ENCODE data around the gene HOXA3. TPM values are rescaled to one million over a fixed set of nuclear protein-coding genes. Genes with fewer than 3 reads are reported as not detected.

Gene HOXA3
- total RNA-seq, 1 donor from 2014 or later: 3.9 TPM

- intact Hi-C loops (cut with DNase I): loop anchor here (5.0 to 10.0 kb wide), 2 partner anchors 793 to 1311 kb away; no protein-coding TSS in a partner anchor
- H3K27ac ChIP-seq: peak within 1 kb of the TSS; percentile 99
- H3K36me3 ChIP-seq: no peaks in the 10 kb centered on the region
- H3K27me3 ChIP-seq: no peaks in the 10 kb centered on the region
- DNase-seq (ENCODE audit: extremely low spot score in 2 of 2): no peak
- peaks cover 48% of the 10 kb centered on the region for H3K4me1 ChIP-seq
- H3K9me3 ChIP-seq: no peaks in the 10 kb centered on the region
- TF ChIP-seq POLR2AphosphoS5 (IDR thresholded peaks at IDR 0.05; ENCODE audit: insufficient read depth in 1 of 2, low read depth in 1 of 2): peak; percentile 82 to 83
- TF ChIP-seq POLR2A (IDR thresholded peaks at IDR 0.05): peak in 1 of 2 donors; percentile 23
- TF ChIP-seq, protein P1, sequence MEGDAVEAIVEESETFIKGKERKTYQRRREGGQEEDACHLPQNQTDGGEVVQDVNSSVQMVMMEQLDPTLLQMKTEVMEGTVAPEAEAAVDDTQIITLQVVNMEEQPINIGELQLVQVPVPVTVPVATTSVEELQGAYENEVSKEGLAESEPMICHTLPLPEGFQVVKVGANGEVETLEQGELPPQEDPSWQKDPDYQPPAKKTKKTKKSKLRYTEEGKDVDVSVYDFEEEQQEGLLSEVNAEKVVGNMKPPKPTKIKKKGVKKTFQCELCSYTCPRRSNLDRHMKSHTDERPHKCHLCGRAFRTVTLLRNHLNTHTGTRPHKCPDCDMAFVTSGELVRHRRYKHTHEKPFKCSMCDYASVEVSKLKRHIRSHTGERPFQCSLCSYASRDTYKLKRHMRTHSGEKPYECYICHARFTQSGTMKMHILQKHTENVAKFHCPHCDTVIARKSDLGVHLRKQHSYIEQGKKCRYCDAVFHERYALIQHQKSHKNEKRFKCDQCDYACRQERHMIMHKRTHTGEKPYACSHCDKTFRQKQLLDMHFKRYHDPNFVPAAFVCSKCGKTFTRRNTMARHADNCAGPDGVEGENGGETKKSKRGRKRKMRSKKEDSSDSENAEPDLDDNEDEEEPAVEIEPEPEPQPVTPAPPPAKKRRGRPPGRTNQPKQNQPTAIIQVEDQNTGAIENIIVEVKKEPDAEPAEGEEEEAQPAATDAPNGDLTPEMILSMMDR (IDR thresholded peaks at IDR 0.05): no peak
- peak within 1 kb of the TSS; percentile 56 to 64 for H3K4me3 ChIP-seq
Measured at GRCh38 chr7:27165089-27165995, 13.0 kb upstream of the HOXA3 start, which contains the start of gene HOXA9. Gene HOXA9 (minus strand): TSS chr7:27165537. CDS start chr7:27165457, 80 bp downstream.

DNA sequence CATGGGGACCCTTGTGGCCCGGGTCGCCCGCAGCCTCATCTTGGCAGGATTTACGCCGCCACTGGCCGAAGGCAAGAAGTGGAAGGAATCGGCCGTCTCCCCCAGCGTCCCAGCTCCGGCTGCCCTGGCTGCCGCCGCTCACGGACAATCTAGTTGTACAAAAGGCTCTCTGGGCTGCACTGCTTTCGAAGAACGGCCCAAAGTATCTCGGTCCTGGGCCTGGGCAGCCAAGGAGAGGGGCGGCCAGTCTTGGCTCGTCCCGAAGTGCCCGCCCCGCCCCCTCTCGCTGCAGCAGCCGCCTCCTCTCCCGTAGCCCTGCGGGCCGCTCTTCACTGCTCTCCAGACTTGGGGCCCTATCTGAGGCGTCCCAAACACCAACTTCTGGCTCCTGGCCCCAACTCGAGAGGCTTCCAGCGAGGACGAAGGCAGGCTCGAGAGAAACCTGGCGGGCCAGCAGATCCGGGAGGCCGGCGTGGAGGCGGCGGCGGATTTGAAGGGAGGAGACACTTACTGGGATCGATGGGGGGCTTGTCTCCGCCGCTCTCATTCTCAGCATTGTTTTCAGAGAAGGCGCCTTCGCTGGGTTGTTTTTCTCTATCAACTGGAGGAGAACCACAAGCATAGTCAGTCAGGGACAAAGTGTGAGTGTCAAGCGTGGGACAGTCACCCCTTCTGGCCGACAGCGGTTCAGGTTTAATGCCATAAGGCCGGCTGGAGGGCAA is 12.1 kb upstream of the HOXA3 start:
- Histone ChIP-seq H3K4me3 (peak overlapping the region; percentile 56 to 64), H3K27me3 (no peaks in the 10 kb centered on the region), H3K4me1 (peaks cover 54% of the 10 kb centered on the region), H3K36me3 (no peaks in the 10 kb centered on the region), H3K9me3 (no peaks in the 10 kb centered on the region), H3K27ac (peak overlapping the region; percentile 99)
- DNase-seq (ENCODE audit: extremely low spot score in 2 of 2): no peak
- no peak for TF ChIP-seq POLR2AphosphoS5 (IDR thresholded peaks at IDR 0.05; ENCODE audit: insufficient read depth in 1 of 2, low read depth in 1 of 2)
- TF ChIP-seq POLR2A (IDR thresholded peaks at IDR 0.05): no peak
- TF ChIP-seq, protein P1 (IDR thresholded peaks at IDR 0.05): no peak
- intact Hi-C loops (cut with DNase I): loop anchor here (5.0 to 10.0 kb wide), 2 partner anchors 792 to 1310 kb away; no protein-coding TSS in a partner anchor

- H3K36me3 ChIP-seq: no peaks in the 10 kb centered on the region
- H3K27ac ChIP-seq: peak overlapping the region; percentile 99
- DNase-seq (ENCODE audit: extremely low spot score in 2 of 2): no peak
- no peaks in the 10 kb centered on the region for H3K9me3 ChIP-seq
- H3K4me3 ChIP-seq: peak overlapping the region; percentile 56 to 64
- intact Hi-C loops (cut with DNase I): loop anchor here (10.0 kb wide), 1 partner anchor 1309 kb away; no protein-coding TSS in a partner anchor
- H3K27me3 ChIP-seq: no peaks in the 10 kb centered on the region
- peaks cover 54% of the 10 kb centered on the region for H3K4me1 ChIP-seq
- TF ChIP-seq POLR2A (IDR thresholded peaks at IDR 0.05) (no peak), POLR2AphosphoS5 (IDR thresholded peaks at IDR 0.05; ENCODE audit: insufficient read depth in 1 of 2, low read depth in 1 of 2) (no peak)
- TF ChIP-seq, protein P1 (IDR thresholded peaks at IDR 0.05): no peak
Measured at GRCh38 chr7:27164045-27164366, 11.6 kb upstream of the HOXA3 start.

- H3K4me3 ChIP-seq: peak overlapping the region; percentile 56 to 64
- H3K9me3 ChIP-seq: no peaks in the 10 kb centered on the region
- H3K4me1 ChIP-seq: peaks cover 51% of the 10 kb centered on the region
- no peaks in the 10 kb centered on the region for H3K27me3 ChIP-seq
- no peak for TF ChIP-seq POLR2AphosphoS5 (IDR thresholded peaks at IDR 0.05; ENCODE audit: insufficient read depth in 1 of 2, low read depth in 1 of 2)
- TF ChIP-seq, protein P1 (IDR thresholded peaks at IDR 0.05): no peak
- TF ChIP-seq POLR2A (IDR thresholded peaks at IDR 0.05): no peak
- no peak for DNase-seq (ENCODE audit: extremely low spot score in 2 of 2)
- intact Hi-C loops (cut with DNase I): loop anchor here (10.0 kb wide), 1 partner anchor 1309 kb away; no protein-coding TSS in a partner anchor
- no peaks in the 10 kb centered on the region for H3K36me3 ChIP-seq
- peak overlapping the region; percentile 99 for H3K27ac ChIP-seq
Measured at GRCh38 chr7:27163288-27164044, 11.1 kb upstream of the HOXA3 start.
